Measurements from ENCODE around the gene CALCR.

DNA sequence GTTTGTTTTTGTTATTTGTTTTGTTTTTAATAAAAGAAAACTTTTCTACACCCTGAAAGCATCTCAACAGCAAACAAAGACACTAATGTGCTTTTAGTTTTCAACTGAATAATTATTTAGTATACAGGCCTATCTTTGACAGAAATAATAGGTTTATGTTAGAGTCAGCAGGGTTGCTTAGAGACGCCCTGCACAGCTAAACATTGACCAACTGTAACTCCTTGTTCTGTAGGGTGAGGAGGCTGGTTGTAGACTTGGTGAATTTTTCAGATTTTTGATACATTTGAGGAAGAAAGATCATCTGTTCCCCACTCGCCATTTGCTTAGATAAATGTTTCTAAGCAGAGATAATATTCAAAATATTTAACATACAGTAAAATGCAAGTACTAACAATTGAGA is 103.1 kb downstream of the CALCR start:
- TF ChIP-seq POLR2A (IDR thresholded peaks at IDR 0.05; ENCODE audit: low read depth, low read length) (no peak), TAF1 (IDR thresholded peaks at IDR 0.05; ENCODE audit: borderline replicate concordance, low read depth, low read length) (no peak)
